GM18519 (cell line): ENCODE results near the gene TENT4B.
"Not testable (repeated sequence)": the region's sequence is repeated elsewhere in the genome, so short reads cannot be mapped to it uniquely, and the experiment has no call there.

ENCODE experiments used
- ATAC-seq: cut with Tn5 transposase; IDR thresholded peaks from one replicate; pipeline ENCODE4 v1.9.1; 2021; ENCODE audit warnings: mild to moderate bottlenecking, moderate library complexity; ENCODE audit not compliant: unreplicated experiment, low FRiP score

Gene TENT4B

GRCh38 chr16:50152807-50153595 lies at the start of gene TENT4B:
Gene TENT4B, plus strand, starts transcription at chr16:50153306. Its CDS starts 316 bp downstream, at chr16:50153622.
- peak; percentile 61 for ATAC-seq

GRCh38 chr16:50103764-50104163 lies 49.3 kb upstream of the TENT4B start:
- no peak for ATAC-seq

DNA sequence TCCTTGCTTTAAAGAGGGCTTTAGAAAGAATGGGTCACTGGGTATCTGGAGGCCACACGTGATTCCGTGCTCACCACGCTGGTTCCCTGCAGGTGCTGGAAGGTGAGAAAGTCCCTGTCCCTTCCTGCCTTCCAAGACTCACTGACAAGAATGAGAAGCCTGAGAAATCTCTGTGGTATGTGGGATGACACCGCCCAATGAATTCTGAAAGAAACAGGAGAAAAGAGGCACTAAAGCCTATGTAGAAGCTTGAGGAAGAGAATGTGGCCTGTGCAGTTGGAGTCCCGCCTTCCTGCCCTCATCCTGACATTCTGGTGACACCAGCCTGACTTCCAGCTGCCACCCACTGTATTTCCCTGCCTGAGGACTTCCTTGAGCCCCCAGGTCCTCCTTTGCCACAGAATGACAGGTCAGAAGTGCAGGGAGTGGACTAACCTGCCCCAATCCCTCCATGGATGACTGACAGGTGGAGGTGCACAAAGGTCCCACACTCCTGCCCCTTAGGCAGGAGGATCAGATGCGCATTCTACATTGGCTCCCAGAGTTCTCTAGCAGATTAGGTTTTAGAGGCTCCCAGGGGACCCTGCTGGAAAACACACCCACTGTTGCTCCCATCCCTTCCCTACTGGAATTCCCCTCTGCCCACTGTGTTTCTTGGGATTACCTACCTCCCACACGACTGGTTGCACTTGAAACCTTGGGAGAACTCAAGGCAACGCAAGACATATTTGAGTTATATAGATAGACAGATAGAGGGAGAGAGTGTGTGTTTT lies 38.6 kb upstream of the TENT4B start:
- ATAC-seq, result no peak

- ATAC-seq, result no peak
Observed at GRCh38 chr16:50120711-50121110, 32.4 kb upstream of the TENT4B start.

GRCh38 chr16:50121278-50121677 lies 31.8 kb upstream of the TENT4B start:
- peak; percentile 44 for ATAC-seq

- ATAC-seq, result peak; percentile 41
Observed at GRCh38 chr16:50121721-50122445, 31.2 kb upstream of the TENT4B start.

- no peak for ATAC-seq
Observed at GRCh38 chr16:50123417-50123816, 29.7 kb upstream of the TENT4B start.

DNA sequence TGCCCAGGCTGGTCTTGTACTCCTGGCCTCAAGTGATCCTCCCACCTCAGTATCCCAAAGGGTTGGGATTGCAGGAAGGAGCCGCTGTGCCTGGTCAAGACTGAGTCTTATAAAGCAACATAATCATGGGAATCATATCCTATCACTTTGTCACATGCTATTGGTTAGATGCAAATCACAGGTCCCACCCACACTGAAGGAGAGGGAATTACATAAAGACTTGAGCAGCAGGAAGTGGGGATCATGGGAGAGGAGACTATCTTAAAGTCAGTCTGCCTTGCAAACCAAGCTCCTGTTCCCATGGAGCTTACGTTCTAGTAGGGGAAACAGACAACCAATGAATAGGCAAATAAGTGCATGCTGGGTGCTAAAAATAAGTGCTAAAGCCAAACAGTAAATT lies 28.3 kb upstream of the TENT4B start:
- ATAC-seq, result no peak

DNA sequence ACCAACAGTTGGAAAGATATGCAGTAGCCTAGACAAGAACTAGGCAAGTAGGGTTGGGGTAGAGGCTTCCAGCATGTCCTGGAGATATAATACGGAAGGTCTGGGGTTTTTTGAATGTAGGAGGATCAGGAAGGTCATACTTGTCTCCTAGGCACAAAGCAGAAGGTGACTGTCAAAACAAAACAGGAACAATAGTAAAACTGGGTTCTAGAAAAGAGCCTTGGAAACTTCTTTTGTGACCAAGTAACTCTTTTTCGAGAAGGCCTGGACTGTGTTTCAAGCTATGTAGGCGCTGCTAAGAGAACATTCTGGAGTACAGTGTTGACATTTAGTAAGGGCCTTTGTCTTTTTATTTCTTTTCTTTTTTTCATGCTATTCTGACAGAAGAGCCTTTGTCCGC lies 26.9 kb upstream of the TENT4B start:
- ATAC-seq, result no peak

DNA sequence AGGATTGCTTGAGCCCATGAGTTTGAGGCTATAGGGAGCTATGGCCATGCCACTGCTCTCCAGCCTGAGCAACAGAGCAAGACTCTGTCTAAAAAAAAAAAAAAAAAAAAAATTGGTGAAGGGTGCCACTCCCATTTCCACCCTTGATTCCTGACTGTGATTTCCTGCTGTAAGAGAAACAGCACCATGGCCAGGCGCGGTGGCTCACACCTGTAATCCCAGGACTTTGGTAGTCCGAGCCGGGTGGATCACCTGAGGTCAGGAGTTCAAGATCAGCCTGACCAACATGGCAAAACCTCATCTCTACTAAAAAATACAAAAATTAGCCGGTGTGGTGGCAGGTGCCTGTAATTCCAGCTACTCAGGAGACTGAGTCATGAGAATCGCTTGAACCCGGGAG lies 20.5 kb upstream of the TENT4B start:
- ATAC-seq, result not testable (repeated sequence)

DNA sequence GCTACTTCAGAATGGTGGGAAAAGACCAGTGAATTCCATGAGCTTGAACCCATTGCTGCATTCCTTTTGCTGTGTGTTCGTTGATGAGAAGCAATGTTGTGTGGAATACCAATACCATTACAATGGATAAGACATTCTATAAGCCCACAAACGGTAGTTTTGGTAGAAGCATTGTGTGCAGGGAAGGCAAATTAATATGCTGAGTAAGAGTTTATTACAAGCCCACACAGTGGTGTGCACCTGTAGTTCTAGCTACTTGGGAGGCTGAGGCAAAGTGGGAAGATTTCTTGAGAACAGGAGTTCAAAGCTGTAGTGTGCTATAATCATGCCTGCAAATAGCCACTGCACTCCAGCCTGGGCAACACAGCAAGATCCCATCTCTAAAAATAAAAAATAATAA lies 19.9 kb upstream of the TENT4B start:
- no peak for ATAC-seq

DNA sequence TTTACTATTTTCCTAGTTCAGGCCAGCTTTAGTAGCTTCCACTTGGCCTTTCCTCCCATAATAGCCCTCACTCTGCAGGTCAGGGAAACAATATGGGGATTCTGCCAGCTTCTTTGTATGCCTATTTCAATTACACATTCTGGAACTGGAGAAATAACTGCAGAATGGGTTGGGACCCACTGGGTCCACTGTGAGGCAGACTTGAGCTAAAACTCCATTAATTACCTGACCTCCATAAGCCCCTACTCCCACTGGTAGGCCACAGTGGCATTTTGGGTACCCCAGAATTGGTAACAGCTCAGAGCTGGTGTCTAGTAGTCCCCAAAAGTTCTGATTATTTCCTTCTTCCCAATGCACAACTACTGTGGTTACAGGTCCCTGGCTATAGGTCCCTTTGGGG lies 16.7 kb upstream of the TENT4B start:
- ATAC-seq, result no peak

GRCh38 chr16:50137268-50137667 lies 15.8 kb upstream of the TENT4B start:
- ATAC-seq, result no peak

GRCh38 chr16:50139580-50139979 lies 13.5 kb upstream of the TENT4B start:
- no peak for ATAC-seq

DNA sequence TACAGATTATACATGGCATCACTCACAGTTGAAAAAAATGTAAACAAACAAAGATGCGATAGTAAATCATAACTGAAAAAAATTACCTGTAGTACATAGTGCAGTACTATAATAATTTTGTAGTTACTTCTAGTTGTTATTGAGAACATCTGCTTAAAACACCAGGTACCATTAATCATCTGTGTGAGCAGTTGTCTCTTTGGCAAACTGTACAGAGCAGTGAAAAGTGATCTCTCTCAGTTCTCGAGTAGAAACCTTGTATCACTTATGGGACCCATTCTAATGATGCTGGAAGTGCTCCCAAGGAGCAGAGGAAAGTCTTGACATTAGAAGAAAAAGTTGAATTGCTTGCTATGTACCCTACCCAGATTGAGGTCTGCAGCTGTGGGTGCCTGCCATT lies 8.9 kb upstream of the TENT4B start:
- ATAC-seq, result no peak

DNA sequence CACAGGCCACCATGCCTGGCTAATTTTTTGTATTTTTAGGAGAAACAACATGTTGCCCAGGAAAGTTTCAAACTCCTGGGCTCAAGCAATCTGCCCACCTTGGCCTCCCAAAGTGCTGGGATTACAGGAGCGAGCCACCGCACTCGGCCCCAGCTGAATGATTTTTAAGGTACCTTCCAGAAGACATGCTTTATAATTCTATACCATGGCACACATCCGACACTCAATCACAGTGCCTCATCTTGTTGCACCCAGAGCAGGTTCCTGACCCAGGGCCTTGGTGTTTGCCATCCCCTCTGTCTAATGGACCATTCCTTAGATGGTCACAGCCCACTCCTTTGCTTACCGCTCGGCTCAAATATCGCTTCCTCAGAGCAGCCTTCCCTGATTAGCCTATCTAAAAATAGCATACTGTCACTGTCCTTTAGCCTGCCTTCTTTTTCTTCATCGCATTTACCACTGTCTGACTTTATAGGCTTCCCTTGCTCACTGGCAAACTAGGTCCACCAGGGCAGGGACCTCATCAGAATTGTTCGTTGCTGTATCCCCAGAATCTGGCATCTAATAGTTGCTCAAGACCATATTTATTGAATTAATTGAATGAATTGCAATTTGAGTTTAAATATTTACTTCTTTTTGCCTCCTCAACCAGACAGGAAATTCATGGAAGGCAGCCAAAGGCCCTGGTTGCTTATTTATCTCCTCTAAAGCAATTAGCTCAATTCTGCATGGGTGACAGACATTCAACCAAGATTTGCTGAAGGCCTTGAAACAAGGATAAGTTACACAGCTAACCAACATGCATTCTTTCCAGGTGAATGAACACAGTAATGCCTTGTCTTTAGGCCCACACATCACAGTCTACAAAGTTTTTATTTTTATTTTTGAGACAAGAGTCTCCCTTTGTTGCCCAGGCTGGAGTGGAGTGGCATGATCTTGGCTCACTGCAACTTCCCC lies 6.3 kb upstream of the TENT4B start:
- no peak for ATAC-seq

DNA sequence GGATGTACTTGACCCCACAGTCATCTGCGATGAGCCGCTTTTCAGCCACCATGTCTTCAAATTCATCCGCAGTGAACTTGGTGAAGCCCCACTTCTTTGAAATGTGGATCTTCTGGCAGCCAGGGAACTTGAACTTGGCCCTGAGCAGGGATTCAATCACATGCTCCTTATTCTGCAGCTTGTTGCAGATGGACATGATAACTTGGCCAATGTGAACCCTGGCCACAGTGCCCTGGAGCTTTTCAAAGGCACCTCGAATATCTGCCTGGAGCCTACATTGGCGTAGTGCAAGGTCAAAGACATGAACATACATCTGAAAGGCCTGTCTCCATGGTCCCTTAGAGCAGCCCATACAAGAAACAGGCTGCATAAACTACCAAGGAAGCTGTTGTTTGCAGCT lies 1.8 kb upstream of the TENT4B start:
- ATAC-seq, result no peak

- no peak for ATAC-seq
Observed at GRCh38 chr16:50151756-50152155, 1.4 kb upstream of the TENT4B start.

DNA sequence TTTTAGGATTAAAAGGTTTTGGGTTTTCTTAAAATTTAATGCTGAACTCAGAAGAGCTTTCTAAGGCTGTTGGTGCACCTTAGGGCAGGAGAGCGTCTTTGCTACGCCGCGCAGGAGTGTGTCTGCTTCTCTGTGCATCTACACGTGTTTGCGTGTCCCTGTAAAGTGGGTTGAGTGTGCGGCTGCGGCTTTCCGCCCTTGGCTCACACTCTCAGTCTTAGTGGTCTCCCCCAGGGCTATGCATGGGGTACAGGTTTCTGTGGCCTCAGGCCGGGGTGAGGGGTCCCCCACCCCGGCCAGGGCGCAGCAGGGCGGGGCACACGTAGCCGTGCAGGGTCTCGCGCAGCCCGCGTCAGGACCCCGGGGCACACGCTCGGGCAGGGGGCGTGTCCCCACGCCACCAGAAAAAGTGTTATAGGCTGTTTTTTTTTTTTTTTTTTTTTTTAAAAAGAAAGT lies 727 bp upstream of the TENT4B start:
- peak; percentile 39 for ATAC-seq
